Esophagus muscularis mucosa (tissue), 4 donors: ENCODE measurements around the gene RNF168. TPM values are rescaled to one million over a fixed set of nuclear protein-coding genes. Genes with fewer than 3 reads are reported as not detected.
"Not testable (repeated sequence)": the region's sequence is repeated elsewhere in the genome, so short reads cannot be mapped to it uniquely, and the experiment has no call there.

Experiments
- DNase-seq: peaks from one replicate; pipeline ENCODE4 v3.0.0-alpha.2; 2017; ENCODE audit errors: extremely low spot score
- H3K27ac ChIP-seq, 4 donors: fragments of 200-600 bp; sonication (generic); replicated peaks in 1 of 4; 1 replicate in 3 of 4; 2 replicates in 1 of 4; pipeline ENCODE4 v1.5.1; 2016 to 2019; ENCODE audit warnings: mild to moderate bottlenecking in 1 of 4
- H3K27me3 ChIP-seq, 4 donors: fragments of 200-600 bp; sonication (generic); one replicate each; pipeline versions ENCODE4 v1.5.1 to v1.6.0; 2016 to 2019
- H3K36me3 ChIP-seq, 4 donors: fragments of 200-600 bp; sonication (generic); one replicate each; pipeline ENCODE4 v1.5.1; 2016 to 2019
- H3K4me1 ChIP-seq, 4 donors: fragments of 200-600 bp; sonication (generic); one replicate each; pipeline ENCODE4 v1.5.1; 2016 to 2019
- H3K4me3 ChIP-seq, 4 donors: fragments of 200-600 bp; sonication (generic); 1 replicate in 2 of 4; 2 replicates in 2 of 4; pipeline ENCODE4 v1.5.1; 2016 to 2019; ENCODE audit warnings: mild to moderate bottlenecking in 4 of 4, moderate library complexity in 1 of 4
- H3K9me3 ChIP-seq, 4 donors: fragments of 200-600 bp; sonication (generic); 1 replicate in 3 of 4; 2 replicates in 1 of 4; pipeline ENCODE4 v1.5.1; 2016 to 2019
- EP300 ChIP-seq: sonication (generic); formaldehyde crosslinking; IDR thresholded peaks from one replicate; pipeline ENCODE4 v1.6.1; 2017; ENCODE audit warnings: antibody characterized with exemption
- POLR2A ChIP-seq: fragments of 450-650 bp; IDR thresholded peaks from one replicate; pipeline ENCODE4 v1.6.1; 2017; ENCODE audit warnings: antibody characterized with exemption, moderate library complexity, mild to moderate bottlenecking, low read depth
- POLR2AphosphoS5 ChIP-seq, 2 donors: sonication (generic); formaldehyde crosslinking; IDR thresholded peaks; one replicate each; pipeline ENCODE4 v1.6.1; 2017; ENCODE audit warnings: antibody characterized with exemption in 2 of 2
- WGBS: methylation state at CpG from one replicate; pipeline ENCODE4 v1.1.5; 2018; 5-methylcytosine and 5-hydroxymethylcytosine counted together
- intact Hi-C: fragments of 100-400 bp; cut with DNase I; formaldehyde crosslinking; loops from one replicate; pipeline ENCODE4 v1.15.1; 2023
- total RNA-seq, 4 donors: library from RNA; depleted of rRNA; stranded (reverse); fragments of >200 nt; gene quantifications; one replicate each; pipeline versions ENCODE4 v1.1.0 to v1.2.1, GENCODE V29; 2016
- TF ChIP-seq, protein P1 (sequence below), 3 experiments: fragments of 200-600 bp in 2 of 3; fragments of 450-650 bp in 1 of 3; sonication (generic) in 2 of 3; IDR thresholded peaks; one replicate each; pipeline ENCODE4 v1.5.1; 2017 to 2019; ENCODE audit warnings: antibody characterized with exemption in 3 of 3, mild to moderate bottlenecking in 2 of 3, moderate library complexity in 1 of 3

RNF168 gene, protein sequence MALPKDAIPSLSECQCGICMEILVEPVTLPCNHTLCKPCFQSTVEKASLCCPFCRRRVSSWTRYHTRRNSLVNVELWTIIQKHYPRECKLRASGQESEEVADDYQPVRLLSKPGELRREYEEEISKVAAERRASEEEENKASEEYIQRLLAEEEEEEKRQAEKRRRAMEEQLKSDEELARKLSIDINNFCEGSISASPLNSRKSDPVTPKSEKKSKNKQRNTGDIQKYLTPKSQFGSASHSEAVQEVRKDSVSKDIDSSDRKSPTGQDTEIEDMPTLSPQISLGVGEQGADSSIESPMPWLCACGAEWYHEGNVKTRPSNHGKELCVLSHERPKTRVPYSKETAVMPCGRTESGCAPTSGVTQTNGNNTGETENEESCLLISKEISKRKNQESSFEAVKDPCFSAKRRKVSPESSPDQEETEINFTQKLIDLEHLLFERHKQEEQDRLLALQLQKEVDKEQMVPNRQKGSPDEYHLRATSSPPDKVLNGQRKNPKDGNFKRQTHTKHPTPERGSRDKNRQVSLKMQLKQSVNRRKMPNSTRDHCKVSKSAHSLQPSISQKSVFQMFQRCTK
- 10 to 100 TPM; 17.2 to 23.0 (median 22.3) TPM for total RNA-seq

DNA sequence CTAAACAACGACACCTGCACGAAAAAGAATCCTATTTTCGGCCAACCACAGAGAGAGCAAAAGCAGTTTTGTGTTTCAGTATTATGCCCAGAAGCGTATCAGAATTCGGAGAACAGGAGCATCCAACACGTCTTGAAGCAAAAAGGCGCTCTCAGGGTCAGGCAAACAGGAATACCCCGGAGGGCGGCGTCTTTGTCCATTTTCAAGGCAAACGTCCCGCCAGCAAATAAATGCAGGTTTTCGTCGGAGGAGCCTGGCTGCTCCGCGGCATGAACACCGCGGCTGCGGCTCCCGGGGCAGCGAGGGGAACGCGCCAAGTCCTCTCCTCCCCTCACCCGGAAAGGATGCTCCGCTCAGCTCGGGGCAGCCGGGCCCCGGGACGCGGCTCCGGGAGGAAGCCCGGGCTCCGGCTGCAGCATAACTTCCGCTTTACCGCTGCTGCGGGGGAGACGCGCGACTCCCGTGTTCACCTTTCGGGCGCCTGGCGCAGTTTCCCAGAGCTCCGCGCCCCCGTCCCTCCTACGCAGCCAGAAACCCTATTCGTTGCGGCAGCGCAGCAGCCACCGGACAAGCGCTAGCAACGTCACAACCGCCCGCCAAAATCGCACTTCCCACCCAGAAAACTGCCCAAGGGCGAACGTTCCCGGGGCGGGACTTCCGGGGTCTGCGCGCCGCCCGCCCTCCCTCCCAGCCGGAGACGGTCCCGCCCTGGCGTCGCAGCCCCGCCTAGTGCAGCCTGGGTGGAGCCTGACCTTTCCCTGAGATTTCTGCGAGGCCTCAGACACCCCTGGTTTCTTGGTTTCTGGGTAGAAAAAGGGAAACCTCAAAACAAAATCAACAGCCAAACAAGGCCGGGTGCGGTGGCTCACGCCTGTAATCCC is at the start of gene RNF168:
Gene RNF168, minus strand, starts transcription at position 573 of the 881 bp plus-strand sequence. CDS start 595 bp downstream, outside the sequence.
- Histone ChIP-seq H3K27ac (peak within 1 kb of the TSS; percentile 95 to 99 (median 97)), H3K9me3 (no peaks in the 10 kb centered on the region), H3K4me3 (peak within 1 kb of the TSS; percentile 81 to 95 (median 90)), H3K27me3 (no peaks in the 10 kb centered on the region), H3K36me3 (peaks cover 0 to 4% (median 2%) of the 10 kb centered on the region in 4 donors), H3K4me1 (peaks cover 18 to 40% (median 38%) of the 10 kb centered on the region in 4 donors)
- intact Hi-C loops, result no loop called here
- DNase-seq, result peak; percentile 98
- WGBS, result under 1% methylated on average over 22 of the region's 75 CpGs
- TF ChIP-seq, protein P1, sequence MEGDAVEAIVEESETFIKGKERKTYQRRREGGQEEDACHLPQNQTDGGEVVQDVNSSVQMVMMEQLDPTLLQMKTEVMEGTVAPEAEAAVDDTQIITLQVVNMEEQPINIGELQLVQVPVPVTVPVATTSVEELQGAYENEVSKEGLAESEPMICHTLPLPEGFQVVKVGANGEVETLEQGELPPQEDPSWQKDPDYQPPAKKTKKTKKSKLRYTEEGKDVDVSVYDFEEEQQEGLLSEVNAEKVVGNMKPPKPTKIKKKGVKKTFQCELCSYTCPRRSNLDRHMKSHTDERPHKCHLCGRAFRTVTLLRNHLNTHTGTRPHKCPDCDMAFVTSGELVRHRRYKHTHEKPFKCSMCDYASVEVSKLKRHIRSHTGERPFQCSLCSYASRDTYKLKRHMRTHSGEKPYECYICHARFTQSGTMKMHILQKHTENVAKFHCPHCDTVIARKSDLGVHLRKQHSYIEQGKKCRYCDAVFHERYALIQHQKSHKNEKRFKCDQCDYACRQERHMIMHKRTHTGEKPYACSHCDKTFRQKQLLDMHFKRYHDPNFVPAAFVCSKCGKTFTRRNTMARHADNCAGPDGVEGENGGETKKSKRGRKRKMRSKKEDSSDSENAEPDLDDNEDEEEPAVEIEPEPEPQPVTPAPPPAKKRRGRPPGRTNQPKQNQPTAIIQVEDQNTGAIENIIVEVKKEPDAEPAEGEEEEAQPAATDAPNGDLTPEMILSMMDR (IDR thresholded peaks at IDR 0.05), result no peak
- TF ChIP-seq POLR2A (peak; percentile 91), EP300 (no peak), POLR2AphosphoS5 (IDR thresholded peaks at IDR 0.05) (peak; percentile 96 to 98)

DNA sequence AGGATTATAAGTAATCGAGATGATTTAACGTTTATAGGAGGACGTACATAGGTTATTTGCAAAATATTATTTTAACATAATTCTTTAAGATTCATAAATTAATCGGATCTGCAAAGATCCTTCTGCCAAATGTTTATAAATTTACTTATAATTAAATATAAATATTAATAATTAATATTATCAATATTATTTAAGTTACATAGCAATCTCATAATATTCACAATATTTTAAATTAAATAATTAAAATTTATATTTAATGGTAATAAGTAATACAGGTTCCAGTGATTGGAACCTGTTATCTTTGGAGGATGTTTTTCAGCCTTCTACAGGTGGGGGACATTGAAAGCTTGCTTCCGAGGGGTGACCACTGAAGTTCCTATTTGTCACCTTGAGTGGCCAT is 48.7 kb upstream of the RNF168 start:
- 98% methylated on average over 5 of the region's 5 CpGs for WGBS

DNA sequence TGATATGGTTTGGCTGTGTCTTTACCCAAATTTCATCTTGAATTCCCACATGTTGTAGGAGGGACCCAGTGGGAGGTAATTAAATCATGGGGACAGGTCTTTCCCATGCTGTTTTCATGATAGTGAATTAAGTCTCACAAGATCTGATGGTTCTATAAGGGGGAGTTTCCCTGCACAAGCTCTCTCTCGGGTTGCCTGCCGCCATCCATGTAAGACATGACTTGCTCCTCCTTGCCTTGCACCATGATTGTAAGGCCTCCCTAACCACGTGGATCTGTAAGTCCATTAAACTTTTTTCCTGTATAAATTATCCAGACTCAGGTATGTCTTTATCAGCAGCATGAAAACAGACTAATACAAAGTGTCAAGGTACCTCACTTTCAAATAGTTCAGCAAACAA is 46.6 kb upstream of the RNF168 start:
- H3K27ac ChIP-seq, H3K27me3 ChIP-seq, intact Hi-C loops, H3K9me3 ChIP-seq, H3K4me3 ChIP-seq, DNase-seq, H3K4me1 ChIP-seq: not testable (repeated sequence)
- WGBS, result 87% methylated on average over 3 of the region's 3 CpGs
- peaks cover 0 to 13% (median 3%) of the 10 kb centered on the region in 4 donors for H3K36me3 ChIP-seq

More for the DNA sequence above, 48.7 kb upstream of the RNF168 start:
- Histone ChIP-seq H3K27ac (no peak overlapping the region), H3K27me3 (no peaks in the 10 kb centered on the region), H3K4me3 (no peak overlapping the region), H3K9me3 (no peaks in the 10 kb centered on the region), H3K4me1 (no peaks in the 10 kb centered on the region), H3K36me3 (peaks cover 0 to 17% (median 3%) of the 10 kb centered on the region in 4 donors)
- TF ChIP-seq, protein P1 (IDR thresholded peaks at IDR 0.05), result no peak
- no peak for TF ChIP-seq POLR2AphosphoS5 (IDR thresholded peaks at IDR 0.05)
- no peak for TF ChIP-seq POLR2A
- TF ChIP-seq EP300, result no peak
- DNase-seq, result no peak
- intact Hi-C loops, result no loop called here

DNA sequence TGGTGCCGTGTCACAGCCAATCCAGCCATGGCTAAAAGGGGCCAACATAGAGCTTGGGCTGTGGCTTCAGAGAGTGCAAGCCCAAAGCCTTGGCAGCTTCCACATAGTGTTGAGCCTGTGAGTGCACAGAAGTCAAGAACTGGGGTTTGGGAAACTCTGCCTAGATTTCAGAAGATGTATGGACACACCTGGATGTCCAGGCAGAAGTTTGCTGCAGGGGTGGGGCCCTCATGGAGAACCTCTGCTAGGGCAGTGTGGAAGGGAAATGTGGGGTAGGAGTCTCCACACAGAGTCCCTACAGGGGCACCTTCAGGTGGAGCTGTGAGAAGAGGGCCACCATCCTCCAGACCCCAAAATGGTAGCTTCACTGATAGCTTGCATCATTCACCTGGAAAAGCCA is 45.7 kb upstream of the RNF168 start:
- H3K9me3 ChIP-seq, intact Hi-C loops, H3K4me1 ChIP-seq, DNase-seq, H3K4me3 ChIP-seq, H3K27ac ChIP-seq, H3K27me3 ChIP-seq, H3K36me3 ChIP-seq: not testable (repeated sequence)
- 100% methylated on average over 1 of the region's 1 CpG for WGBS

DNA sequence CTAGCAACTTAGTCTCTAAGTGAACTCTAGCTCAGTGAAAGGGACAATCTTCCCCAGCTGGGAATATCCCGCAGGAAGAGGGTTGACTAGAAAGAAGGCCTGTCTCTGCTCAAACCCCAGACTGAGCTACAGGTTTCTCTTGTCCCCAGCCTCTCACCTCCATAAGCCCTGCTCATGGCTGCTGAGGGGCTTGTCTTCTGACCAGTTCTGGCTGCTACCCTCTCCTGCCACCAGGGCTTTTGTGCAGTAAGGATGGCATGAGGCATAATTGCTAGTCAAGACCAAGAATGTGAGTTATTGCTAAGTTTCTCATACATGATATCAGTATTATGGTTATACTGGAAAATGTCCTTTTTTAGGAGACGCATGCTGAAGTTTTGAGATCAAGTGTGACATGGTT is 43.5 kb upstream of the RNF168 start:
- Histone ChIP-seq H3K4me1 (no peaks in the 10 kb centered on the region), H3K4me3 (no peak overlapping the region), H3K27me3 (no peaks in the 10 kb centered on the region), H3K27ac (no peak overlapping the region), H3K36me3 (no peaks in the 10 kb centered on the region), H3K9me3 (no peaks in the 10 kb centered on the region)
- DNase-seq, result no peak
- 88% methylated on average over 2 of the region's 2 CpGs for WGBS
- TF ChIP-seq POLR2AphosphoS5 (IDR thresholded peaks at IDR 0.05) (no peak), POLR2A (no peak), EP300 (no peak)
- TF ChIP-seq, protein P1 (IDR thresholded peaks at IDR 0.05), result no peak
- intact Hi-C loops, result no loop called here
